Measurements from ENCODE around the gene CDX1.
"Not testable (repeated sequence)": the region's sequence is repeated elsewhere in the genome, so short reads cannot be mapped to it uniquely, and the experiment has no call there.

The CDX1 gene

GRCh38 chr5:150210644-150211043 lies 44.1 kb downstream of the CDX1 start:
- no peak for DNase-seq

- DNase-seq, result peak; percentile 77
Measured at GRCh38 chr5:150211156-150212030, 44.8 kb downstream of the CDX1 start.

GRCh38 chr5:150213530-150213929 lies 47.0 kb downstream of the CDX1 start:
- no peak for DNase-seq

GRCh38 chr5:150214289-150214688 lies 47.7 kb downstream of the CDX1 start:
- no peak for DNase-seq

GRCh38 chr5:150215979-150216944 lies 49.7 kb downstream of the CDX1 start:
- DNase-seq, result no peak

- DNase-seq, result no peak
Measured at GRCh38 chr5:150217038-150217437, 50.5 kb downstream of the CDX1 start.

GRCh38 chr5:150217873-150218692 lies 51.5 kb downstream of the CDX1 start:
- DNase-seq, result peak; percentile 94

- no peak for DNase-seq
Measured at GRCh38 chr5:150218693-150219035, 52.1 kb downstream of the CDX1 start.

- no peak for DNase-seq
Measured at GRCh38 chr5:150219142-150219541, 52.6 kb downstream of the CDX1 start.

GRCh38 chr5:150219861-150220260 lies 53.3 kb downstream of the CDX1 start:
- DNase-seq, result no peak

GRCh38 chr5:150221471-150221870 lies 54.9 kb downstream of the CDX1 start:
- DNase-seq, result no peak

- no peak for DNase-seq
Measured at GRCh38 chr5:150222906-150223305, 56.3 kb downstream of the CDX1 start.

GRCh38 chr5:150223474-150223873 lies 56.9 kb downstream of the CDX1 start:
- DNase-seq, result no peak

- DNase-seq, result no peak
Measured at GRCh38 chr5:150224483-150225027, 58.0 kb downstream of the CDX1 start.

- no peak for DNase-seq
Measured at GRCh38 chr5:150227036-150227435, 60.5 kb downstream of the CDX1 start.

- no peak for DNase-seq
Measured at GRCh38 chr5:150227606-150228273, 61.2 kb downstream of the CDX1 start.

- DNase-seq, result no peak
Measured at GRCh38 chr5:150229571-150229970, 63.0 kb downstream of the CDX1 start.

GRCh38 chr5:150230842-150231241 lies 64.3 kb downstream of the CDX1 start:
- no peak for DNase-seq

- not testable (repeated sequence) for DNase-seq
Measured at GRCh38 chr5:150233706-150234105, 67.1 kb downstream of the CDX1 start.
